ENCODE results near the gene MORN3.
"Not testable (repeated sequence)": the region's sequence is repeated elsewhere in the genome, so short reads cannot be mapped to it uniquely, and the experiment has no call there.

Gene MORN3

GRCh38 chr12:121637231-121637914 is 32.1 kb downstream of the MORN3 start:
- DNase-seq, result no peak

- DNase-seq, result no peak
Measured at GRCh38 chr12:121634836-121635235, 34.6 kb downstream of the MORN3 start.

- not testable (repeated sequence) for DNase-seq
Measured at GRCh38 chr12:121633833-121634196, 35.6 kb downstream of the MORN3 start.

- DNase-seq, result no peak
Measured at GRCh38 chr12:121632069-121632970, 37.1 kb downstream of the MORN3 start.

- DNase-seq, result no peak
Measured at GRCh38 chr12:121630791-121631355, 38.6 kb downstream of the MORN3 start.

GRCh38 chr12:121628536-121628935 is 40.9 kb downstream of the MORN3 start:
- no peak for DNase-seq

GRCh38 chr12:121628037-121628436 is 41.4 kb downstream of the MORN3 start:
- DNase-seq, result no peak

GRCh38 chr12:121626853-121627640 is 42.4 kb downstream of the MORN3 start:
- peak; percentile 34 for DNase-seq

GRCh38 chr12:121626087-121626852 is 43.2 kb downstream of the MORN3 start, which contains the start of gene ORAI1:
Gene ORAI1, plus strand, starts transcription at chr12:121626530.
- peak; percentile 88 for DNase-seq

GRCh38 chr12:121620333-121620891 is 49.0 kb downstream of the MORN3 start:
- DNase-seq, result no peak

GRCh38 chr12:121618659-121619233 is 50.7 kb downstream of the MORN3 start:
- DNase-seq, result no peak

- no peak for DNase-seq
Measured at GRCh38 chr12:121614872-121615467, 54.5 kb downstream of the MORN3 start.

GRCh38 chr12:121613462-121613861 is 56.0 kb downstream of the MORN3 start:
- no peak for DNase-seq

GRCh38 chr12:121611306-121611705 is 58.1 kb downstream of the MORN3 start:
- DNase-seq, result no peak

- DNase-seq, result no peak
Measured at GRCh38 chr12:121610239-121611149, 59.0 kb downstream of the MORN3 start.

GRCh38 chr12:121608301-121608700 is 61.2 kb downstream of the MORN3 start:
- no peak for DNase-seq

GRCh38 chr12:121603581-121603980 is 65.9 kb downstream of the MORN3 start:
- no peak for DNase-seq

GRCh38 chr12:121602766-121603165 is 66.7 kb downstream of the MORN3 start:
- DNase-seq, result no peak

GRCh38 chr12:121600702-121601336 is 68.6 kb downstream of the MORN3 start:
- DNase-seq, result no peak
